Ascending aorta (tissue), 2 donors: ENCODE measurements around the gene TRERF1. TPM values are rescaled to one million over a fixed set of nuclear protein-coding genes. Genes with fewer than 3 reads are reported as not detected.

Experiments
- DNase-seq, 2 donors: peaks; one replicate each; pipeline ENCODE4 v3.0.0-alpha.2; 2019; ENCODE audit warnings: low spot score in 2 of 2
- H3K27ac ChIP-seq, 2 donors: fragments of 200-600 bp; sonication (generic); one replicate each; pipeline ENCODE4 v1.5.1; 2016 to 2017; ENCODE audit warnings: mild to moderate bottlenecking in 1 of 2
- H3K27me3 ChIP-seq: fragments of 200-600 bp; sonication (generic); one replicate; pipeline ENCODE4 v1.5.1; 2017
- H3K36me3 ChIP-seq, 2 donors: fragments of 200-600 bp; sonication (generic); one replicate each; pipeline ENCODE4 v1.5.1; 2016
- H3K4me1 ChIP-seq, 2 donors: fragments of 200-600 bp; sonication (generic); one replicate each; pipeline ENCODE4 v1.5.1; 2016 to 2017; ENCODE audit warnings: mild to moderate bottlenecking in 1 of 2
- H3K4me3 ChIP-seq, 2 donors: fragments of 200-600 bp; sonication (generic); one replicate each; pipeline ENCODE4 v1.5.1; 2016 to 2017; ENCODE audit warnings: mild to moderate bottlenecking in 1 of 2
- H3K9me3 ChIP-seq, 2 donors: fragments of 200-600 bp; sonication (generic); one replicate each; pipeline ENCODE4 v1.5.1; 2016
- CTCF ChIP-seq, 3 experiments: fragments of 200-600 bp in 2 of 3; fragments of 450-650 bp in 1 of 3; sonication (generic) in 2 of 3; IDR thresholded peaks; one replicate each; pipeline ENCODE4 v1.5.1; 2016 to 2019; ENCODE audit warnings: antibody characterized with exemption in 3 of 3, mild to moderate bottlenecking in 1 of 3, moderate library complexity in 1 of 3
- intact Hi-C: fragments of 100-400 bp; cut with DNase I; formaldehyde crosslinking; loops from one replicate; pipeline ENCODE4 v1.15.1; 2023
- total RNA-seq: library from RNA; depleted of rRNA; stranded (reverse); fragments of >200 nt; gene quantifications from one replicate; pipeline ENCODE4 v1.1.0, GENCODE V29; 2016

Gene TRERF1
- total RNA-seq, 1 donor from 2014 or later, result 34.1 TPM

- DNase-seq, result no peak
- TF ChIP-seq CTCF (IDR thresholded peaks at IDR 0.05), result no peak
- no peak overlapping the region for H3K27ac ChIP-seq
- H3K9me3 ChIP-seq, result no peaks in the 10 kb centered on the region
- no peaks in the 10 kb centered on the region for H3K27me3 ChIP-seq
- no peaks in the 10 kb centered on the region for H3K36me3 ChIP-seq
- H3K4me3 ChIP-seq, result no peak overlapping the region
- H3K4me1 ChIP-seq, result no peaks in the 10 kb centered on the region
- intact Hi-C loops, result no loop called here
Measured at GRCh38 chr6:42387336-42387735, 64.4 kb downstream of the TRERF1 start.

GRCh38 chr6:42385339-42385738 lies 66.4 kb downstream of the TRERF1 start:
- Histone ChIP-seq H3K27me3 (no peaks in the 10 kb centered on the region), H3K4me3 (no peak overlapping the region), H3K4me1 (no peaks in the 10 kb centered on the region), H3K9me3 (no peaks in the 10 kb centered on the region), H3K27ac (no peak overlapping the region), H3K36me3 (no peaks in the 10 kb centered on the region)
- intact Hi-C loops, result no loop called here
- TF ChIP-seq CTCF (IDR thresholded peaks at IDR 0.05), result no peak
- DNase-seq, result no peak

GRCh38 chr6:42383421-42384205 lies 68.1 kb downstream of the TRERF1 start:
- no peaks in the 10 kb centered on the region for H3K4me1 ChIP-seq
- H3K27ac ChIP-seq, result no peak overlapping the region
- no peak overlapping the region for H3K4me3 ChIP-seq
- DNase-seq, result no peak
- H3K27me3 ChIP-seq, result no peaks in the 10 kb centered on the region
- intact Hi-C loops, result no loop called here
- TF ChIP-seq CTCF (IDR thresholded peaks at IDR 0.05), result no peak
- H3K36me3 ChIP-seq, result no peaks in the 10 kb centered on the region
- H3K9me3 ChIP-seq, result no peaks in the 10 kb centered on the region

- Histone ChIP-seq H3K27me3 (no peaks in the 10 kb centered on the region), H3K27ac (no peak overlapping the region), H3K9me3 (no peaks in the 10 kb centered on the region), H3K4me1 (no peaks in the 10 kb centered on the region), H3K4me3 (no peak overlapping the region), H3K36me3 (no peaks in the 10 kb centered on the region)
- no peak for TF ChIP-seq CTCF (IDR thresholded peaks at IDR 0.05)
- DNase-seq, result no peak
- intact Hi-C loops, result no loop called here
Measured at GRCh38 chr6:42381850-42382249, 69.9 kb downstream of the TRERF1 start.

- Histone ChIP-seq H3K4me1 (no peaks in the 10 kb centered on the region), H3K4me3 (no peak overlapping the region), H3K36me3 (no peaks in the 10 kb centered on the region), H3K9me3 (no peaks in the 10 kb centered on the region), H3K27me3 (no peaks in the 10 kb centered on the region), H3K27ac (no peak overlapping the region)
- no peak for DNase-seq
- intact Hi-C loops, result no loop called here
- no peak for TF ChIP-seq CTCF (IDR thresholded peaks at IDR 0.05)
Measured at GRCh38 chr6:42380228-42380979, 71.3 kb downstream of the TRERF1 start.
